Caco-2 (cell line): Measurements from ENCODE around the gene INPP5J. TPM values are rescaled to one million over a fixed set of nuclear protein-coding genes. Genes with fewer than 3 reads are reported as not detected.

Experiments used
- BruUV-seq: library from RNA; stranded (reverse); fragments of 400-500 nt; replicated peaks from 2 replicates; lab custom pipeline; 2021; lab: Mats Ljungman, UMichigan
- CTCF ChIA-PET: fragments of 300-600 bp; sonication (Branson Sonifier 250); formaldehyde crosslinking; loops from one replicate; lab custom pipeline; 2022; ENCODE audit warnings: antibody characterized with exemption; lab: Charles Lee
- POLR2A ChIA-PET: fragments of 300-600 bp; sonication (Branson Sonifier 250); formaldehyde crosslinking; loops from one replicate; lab custom pipeline; 2022; ENCODE audit warnings: antibody characterized with exemption; lab: Charles Lee
- DNase-seq, 2 experiments: peaks; one replicate each; pipeline versions ENCODE4 v3.0.0 to v3.0.0-alpha.2; 2020 to 2022
- H3K27me3 ChIP-seq: replicated peaks from 2 replicates; pipeline ENCODE4 v1.6.0; 2011; ENCODE audit warnings: low read length; ENCODE audit not compliant: control insufficient read depth, insufficient read depth
- H3K36me3 ChIP-seq: 2 replicates; pipeline ENCODE4 v1.5.1; 2011; ENCODE audit warnings: low read length; ENCODE audit not compliant: control insufficient read depth, insufficient read depth
- H3K4me1 ChIP-seq: fragments of 250-450 bp; sonication (Bioruptor Pico); 2 replicates; pipeline ENCODE4 v1.5.1; 2020; ENCODE audit warnings: mild to moderate bottlenecking
- H3K4me3 ChIP-seq: 2 replicates; pipeline ENCODE4 v1.5.1; 2011; ENCODE audit warnings: low read depth, mild to moderate bottlenecking, control low read depth, low read length
- H3K9me3 ChIP-seq: fragments of 250-450 bp; sonication (Bioruptor Pico); 2 replicates; pipeline ENCODE4 v1.5.1; 2020; ENCODE audit warnings: mild to moderate bottlenecking, moderate library complexity
- H3K27ac Mint-ChIP-seq: one replicate; pipeline ENCODE4 v1.8.0; 2022; ENCODE audit warnings: mixed read lengths; ENCODE audit not compliant: unreplicated experiment
- H3K27me3 Mint-ChIP-seq: one replicate; pipeline ENCODE4 v1.8.0; 2022; ENCODE audit warnings: mixed read lengths; ENCODE audit not compliant: insufficient read depth, unreplicated experiment
- H3K36me3 Mint-ChIP-seq: one replicate; pipeline ENCODE4 v1.8.0; 2022; ENCODE audit warnings: mild to moderate bottlenecking, mixed read lengths; ENCODE audit not compliant: insufficient read depth, unreplicated experiment
- H3K4me1 Mint-ChIP-seq: one replicate; pipeline ENCODE4 v1.8.0; 2022; ENCODE audit warnings: low read depth, mixed read lengths; ENCODE audit not compliant: unreplicated experiment
- H3K4me3 Mint-ChIP-seq: one replicate; pipeline ENCODE4 v1.8.0; 2022; ENCODE audit warnings: mild to moderate bottlenecking, moderate library complexity, mixed read lengths; ENCODE audit not compliant: unreplicated experiment
- H3K9me3 Mint-ChIP-seq: one replicate; pipeline ENCODE4 v1.8.0; 2022; ENCODE audit warnings: mixed read lengths; ENCODE audit not compliant: unreplicated experiment
- intact Hi-C: fragments of 100-400 bp; cut with micrococcal nuclease; formaldehyde crosslinking; loops from one replicate; pipeline ENCODE4 v1.10.0; 2022; ENCODE audit not compliant: unreplicated experiment
- total RNA-seq: library from RNA; stranded (reverse); gene quantifications from 2 replicates; pipeline ENCODE4 v1.2.3, GENCODE V29; 2022
- TF ChIP-seq, protein P1 (sequence below), 2 experiments: fragments of 200-600 bp in 1 of 2; IDR thresholded peaks; 1 replicate in 1 of 2; 2 replicates in 1 of 2; pipeline versions ENCODE4 v1.5.1 to v1.8.0; 2011 to 2022; ENCODE audit warnings: antibody characterized with exemption in 1 of 2, control low read depth in 1 of 2, inconsistent platforms in 1 of 2, low read depth in 1 of 2, low read length in 1 of 2, mild to moderate bottlenecking in 1 of 2, moderate library complexity in 1 of 2; ENCODE audit not compliant: insufficient read depth in 1 of 2, severe bottlenecking in 1 of 2, unreplicated experiment in 1 of 2

The INPP5J gene
- total RNA-seq, 1 experiment from 2014 or later = 6.8 TPM

DNA sequence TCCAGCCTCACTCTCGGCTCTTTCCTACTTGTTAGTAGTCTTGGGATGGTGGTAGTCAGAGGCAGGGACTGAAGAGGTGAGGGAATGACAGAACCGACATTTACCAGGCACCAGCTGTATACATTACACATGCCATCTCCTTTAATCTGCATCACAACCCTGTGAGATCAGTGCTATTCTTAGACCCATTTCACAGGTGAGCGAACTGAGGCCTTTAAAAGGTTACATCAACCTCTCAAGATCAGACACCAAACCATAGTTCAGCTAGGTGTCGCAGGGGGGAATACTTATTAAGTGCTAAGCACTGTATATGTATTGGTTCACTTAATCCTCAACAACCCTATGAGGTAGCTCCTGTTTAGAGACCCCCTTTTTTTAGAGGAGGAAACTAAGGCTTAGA is 11.9 kb downstream of the INPP5J start:
- Mint-ChIP-seq H3K27ac (no peak overlapping the region), H3K4me1 (no peaks in the 10 kb centered on the region), H3K27me3 (peaks cover under 1% of the 10 kb centered on the region), H3K36me3 (no peaks in the 10 kb centered on the region), H3K9me3 (no peaks in the 10 kb centered on the region), H3K4me3 (no peak overlapping the region)
- Histone ChIP-seq H3K4me3 (no peak overlapping the region), H3K27me3 (no peaks in the 10 kb centered on the region), H3K4me1 (no peaks in the 10 kb centered on the region), H3K9me3 (no peaks in the 10 kb centered on the region), H3K36me3 (no peaks in the 10 kb centered on the region)
- ChIA-PET POLR2A (no interaction called here), CTCF (no interaction called here)
- no peak for DNase-seq
- no TSS peak for BruUV-seq
- TF ChIP-seq, protein P1, sequence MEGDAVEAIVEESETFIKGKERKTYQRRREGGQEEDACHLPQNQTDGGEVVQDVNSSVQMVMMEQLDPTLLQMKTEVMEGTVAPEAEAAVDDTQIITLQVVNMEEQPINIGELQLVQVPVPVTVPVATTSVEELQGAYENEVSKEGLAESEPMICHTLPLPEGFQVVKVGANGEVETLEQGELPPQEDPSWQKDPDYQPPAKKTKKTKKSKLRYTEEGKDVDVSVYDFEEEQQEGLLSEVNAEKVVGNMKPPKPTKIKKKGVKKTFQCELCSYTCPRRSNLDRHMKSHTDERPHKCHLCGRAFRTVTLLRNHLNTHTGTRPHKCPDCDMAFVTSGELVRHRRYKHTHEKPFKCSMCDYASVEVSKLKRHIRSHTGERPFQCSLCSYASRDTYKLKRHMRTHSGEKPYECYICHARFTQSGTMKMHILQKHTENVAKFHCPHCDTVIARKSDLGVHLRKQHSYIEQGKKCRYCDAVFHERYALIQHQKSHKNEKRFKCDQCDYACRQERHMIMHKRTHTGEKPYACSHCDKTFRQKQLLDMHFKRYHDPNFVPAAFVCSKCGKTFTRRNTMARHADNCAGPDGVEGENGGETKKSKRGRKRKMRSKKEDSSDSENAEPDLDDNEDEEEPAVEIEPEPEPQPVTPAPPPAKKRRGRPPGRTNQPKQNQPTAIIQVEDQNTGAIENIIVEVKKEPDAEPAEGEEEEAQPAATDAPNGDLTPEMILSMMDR (IDR thresholded peaks at IDR 0.05; ENCODE audit: insufficient read depth in 1 of 2, low read depth in 1 of 2, low read length in 1 of 2, severe bottlenecking in 1 of 2, unreplicated experiment in 1 of 2) = no peak
- intact Hi-C loops = no loop called here

DNA sequence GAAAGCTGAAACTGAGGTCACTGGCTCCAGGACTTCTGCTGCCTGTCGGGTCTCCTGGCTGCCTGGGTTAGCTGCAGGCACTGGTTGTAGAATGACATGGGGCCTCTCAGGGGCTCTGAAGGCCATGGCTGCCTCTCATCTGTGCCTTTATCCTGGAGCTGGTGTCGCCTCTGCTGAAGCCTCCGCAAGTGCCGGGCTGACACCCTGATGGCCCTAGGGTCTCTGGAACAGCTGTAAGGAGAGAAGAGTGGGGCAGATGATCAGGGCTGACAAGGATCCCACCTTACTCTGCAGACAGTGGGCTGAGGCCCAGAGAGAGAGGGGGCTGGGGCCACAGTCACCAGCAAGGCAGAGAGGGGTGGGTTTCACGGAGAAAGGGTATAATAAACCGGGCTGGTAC is 12.9 kb downstream of the INPP5J start:
- H3K9me3 Mint-ChIP-seq = no peaks in the 10 kb centered on the region
- no peak overlapping the region for H3K4me3 Mint-ChIP-seq
- CTCF ChIA-PET = no interaction called here
- H3K27ac Mint-ChIP-seq = no peak overlapping the region
- no peaks in the 10 kb centered on the region for H3K27me3 ChIP-seq
- no peaks in the 10 kb centered on the region for H3K9me3 ChIP-seq
- H3K27me3 Mint-ChIP-seq = peaks cover 3% of the 10 kb centered on the region
- POLR2A ChIA-PET = interaction anchor here (0.7 kb wide), 1 partner anchor 10 kb away, joined by 3 read pairs; no protein-coding TSS in a partner anchor
- H3K4me1 Mint-ChIP-seq = no peaks in the 10 kb centered on the region
- H3K36me3 Mint-ChIP-seq = no peaks in the 10 kb centered on the region
- BruUV-seq = no TSS peak
- intact Hi-C loops = no loop called here
- DNase-seq = no peak
- H3K4me1 ChIP-seq = no peaks in the 10 kb centered on the region
- TF ChIP-seq, protein P1 (IDR thresholded peaks at IDR 0.05; ENCODE audit: insufficient read depth in 1 of 2, low read depth in 1 of 2, low read length in 1 of 2, severe bottlenecking in 1 of 2, unreplicated experiment in 1 of 2) = no peak
- H3K36me3 ChIP-seq = no peaks in the 10 kb centered on the region
- no peak overlapping the region for H3K4me3 ChIP-seq

DNA sequence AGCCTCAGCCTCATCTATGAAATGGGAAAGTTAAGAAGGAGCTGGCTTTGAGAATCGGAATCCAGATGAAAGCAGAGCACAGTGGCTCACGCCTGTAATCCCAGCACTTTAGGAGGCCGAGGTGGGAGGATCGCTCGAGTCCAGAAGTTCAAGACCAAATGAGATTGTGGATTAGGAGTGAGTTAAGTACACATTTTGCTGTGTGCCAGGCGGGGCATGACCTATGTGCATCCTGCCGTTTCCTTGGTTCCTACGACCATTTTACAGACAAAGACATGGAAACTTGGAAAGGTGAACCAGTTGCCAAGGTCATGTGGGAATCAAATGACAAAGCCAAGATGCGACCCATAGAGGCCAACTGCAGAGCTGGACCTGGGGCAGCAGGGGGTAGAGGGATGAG is 13.4 kb downstream of the INPP5J start:
- BruUV-seq = no TSS peak
- CTCF ChIA-PET = no interaction called here
- intact Hi-C loops = no loop called here
- Mint-ChIP-seq H3K4me1 (no peaks in the 10 kb centered on the region), H3K4me3 (no peak overlapping the region), H3K27me3 (peaks cover 3% of the 10 kb centered on the region), H3K27ac (no peak overlapping the region), H3K36me3 (no peaks in the 10 kb centered on the region), H3K9me3 (no peaks in the 10 kb centered on the region)
- DNase-seq = no peak
- Histone ChIP-seq H3K9me3 (no peaks in the 10 kb centered on the region), H3K4me1 (no peaks in the 10 kb centered on the region), H3K27me3 (no peaks in the 10 kb centered on the region), H3K36me3 (no peaks in the 10 kb centered on the region), H3K4me3 (no peak overlapping the region)
- POLR2A ChIA-PET = no interaction called here
- TF ChIP-seq, protein P1 (IDR thresholded peaks at IDR 0.05; ENCODE audit: insufficient read depth in 1 of 2, low read depth in 1 of 2, low read length in 1 of 2, severe bottlenecking in 1 of 2, unreplicated experiment in 1 of 2) = no peak
